H1 (cell line): ENCODE data around the gene PRKAR2B. TPM values are rescaled to one million over a fixed set of nuclear protein-coding genes. Genes with fewer than 3 reads are reported as not detected.

Source experiments
- CTCF ChIA-PET: fragments of 300-600 bp; sonication (Branson Sonifier 250); formaldehyde crosslinking; loops from one replicate; lab custom pipeline; 2021; ENCODE audit not compliant: partially characterized antibody; lab: Charles Lee
- POLR2A ChIA-PET: fragments of 300-600 bp; sonication (Branson Sonifier 250); formaldehyde crosslinking; loops from one replicate; lab custom pipeline; 2021; ENCODE audit warnings: inconsistent platforms; ENCODE audit not compliant: partially characterized antibody; lab: Charles Lee
- DNase-seq, 2 experiments: peaks; one replicate each; pipeline versions ENCODE4 v3.0.0 to v3.0.0-alpha.2; 2010 to 2022; ENCODE audit warnings: low spot score in 2 of 2, low read depth in 1 of 2, mixed read lengths in 1 of 2
- FAIRE-seq: peaks from 2 replicates; lab custom pipeline; 2011; peaks lifted over from hg19 to GRCh38; lab: Jason Lieb, UNC
- H2AFZ ChIP-seq: 2 replicates; pipeline ENCODE4 v1.8.1; 2012; ENCODE audit warnings: low read length, inconsistent platforms
- H2AK5ac ChIP-seq: 2 replicates; pipeline ENCODE4 v1.6.1; 2013; ENCODE audit warnings: low read depth, low read length
- H2BK120ac ChIP-seq: replicated peaks from 2 replicates; pipeline ENCODE3; 2013; ENCODE audit warnings: low read depth, low read length, inconsistent platforms
- H2BK12ac ChIP-seq: 2 replicates; pipeline ENCODE4 v1.6.1; 2013; ENCODE audit warnings: low read depth, low read length
- H2BK15ac ChIP-seq: 2 replicates; pipeline ENCODE4 v1.6.1; 2013; ENCODE audit warnings: low read length
- H2BK20ac ChIP-seq: 2 replicates; pipeline ENCODE4 v1.6.1; 2013; ENCODE audit warnings: low read length
- H2BK5ac ChIP-seq: 2 replicates; pipeline ENCODE4 v1.6.1; 2013; ENCODE audit warnings: low read depth, low read length
- H3K14ac ChIP-seq: 2 replicates; pipeline ENCODE4 v1.6.1; 2013; ENCODE audit warnings: inconsistent platforms; ENCODE audit not compliant: insufficient read length
- H3K18ac ChIP-seq: 2 replicates; pipeline ENCODE4 v1.6.1; 2013; ENCODE audit warnings: low read length; ENCODE audit errors: extremely low read depth
- H3K23ac ChIP-seq: 2 replicates; pipeline ENCODE4 v1.6.1; 2013; ENCODE audit warnings: inconsistent platforms; ENCODE audit not compliant: insufficient read length
- H3K23me2 ChIP-seq: 2 replicates; pipeline ENCODE4 v1.6.1; 2013; ENCODE audit warnings: low read depth, low read length
- H3K27ac ChIP-seq: 2 replicates; pipeline ENCODE4 v1.6.1; 2011; ENCODE audit warnings: low read depth, low read length, inconsistent platforms
- H3K27me3 ChIP-seq, 4 experiments: replicated peaks in 1 of 4; 1 replicate in 1 of 4; 2 replicates in 3 of 4; pipeline versions ENCODE4 v1.6.1 to v1.8.1; 2011 to 2013; ENCODE audit warnings: low read length in 3 of 4, mild to moderate bottlenecking in 3 of 4, inconsistent platforms in 2 of 4, mixed read lengths in 2 of 4, moderate library complexity in 1 of 4; ENCODE audit not compliant: control insufficient read depth in 3 of 4, insufficient read depth in 3 of 4; ENCODE audit errors: extremely low read depth in 1 of 4
- H3K36me3 ChIP-seq, 4 experiments: 2 replicates each; pipeline versions ENCODE4 v1.6.1 to v1.8.1; 2011 to 2013; ENCODE audit warnings: mild to moderate bottlenecking in 4 of 4, low read length in 3 of 4, moderate library complexity in 2 of 4, control low read depth in 1 of 4, inconsistent platforms in 1 of 4; ENCODE audit not compliant: insufficient read depth in 4 of 4, control insufficient read depth in 2 of 4
- H3K4ac ChIP-seq: replicated peaks from 2 replicates; pipeline ENCODE3; 2013; ENCODE audit warnings: low read length, low read depth, mixed read lengths, inconsistent platforms; ENCODE audit not compliant: insufficient read length
- H3K4me1 ChIP-seq, 4 experiments: replicated peaks in 1 of 4; 1 replicate in 1 of 4; 2 replicates in 3 of 4; pipeline versions ENCODE4 v1.6.1 to v1.8.1; 2011 to 2013; ENCODE audit warnings: low read length in 3 of 4, inconsistent platforms in 2 of 4, mixed read lengths in 1 of 4; ENCODE audit not compliant: insufficient read depth in 4 of 4, control insufficient read depth in 3 of 4
- H3K4me2 ChIP-seq, 2 experiments: 2 replicates each; pipeline versions ENCODE4 v1.6.1 to v1.8.1; 2011 to 2013; ENCODE audit warnings: low read depth in 2 of 2, low read length in 2 of 2, control low read depth in 1 of 2, inconsistent platforms in 1 of 2, mild to moderate bottlenecking in 1 of 2; ENCODE audit not compliant: insufficient read depth in 1 of 2
- H3K4me3 ChIP-seq, 4 experiments: fragments of 200-600, 300-600 bp in 1 of 4; sonication (generic), shearing (Covaris generic), sonication (Bioruptor Twin) in 1 of 4; 2 replicates each; pipeline versions ENCODE4 v1.5.1 to v1.8.1; 2011 to 2016; ENCODE audit warnings: low read length in 4 of 4, low read depth in 3 of 4, control low read depth in 2 of 4, inconsistent platforms in 2 of 4, mild to moderate bottlenecking in 2 of 4, mixed read lengths in 1 of 4, moderate library complexity in 1 of 4; ENCODE audit not compliant: insufficient read depth in 2 of 4; ENCODE audit errors: extremely low read depth in 1 of 4
- H3K56ac ChIP-seq: replicated peaks from 2 replicates; pipeline ENCODE3; 2013; ENCODE audit warnings: low read depth, mild to moderate bottlenecking, mixed read lengths, low read length, inconsistent platforms; ENCODE audit not compliant: insufficient read length
- H3K79me1 ChIP-seq: 2 replicates; pipeline ENCODE4 v1.6.1; 2013; ENCODE audit warnings: low read depth, low read length, control low read depth
- H3K79me2 ChIP-seq, 2 experiments: 2 replicates each; pipeline versions ENCODE4 v1.6.1 to v1.8.1; 2012 to 2013; ENCODE audit warnings: low read length in 2 of 2, mild to moderate bottlenecking in 2 of 2, inconsistent platforms in 1 of 2; ENCODE audit not compliant: insufficient read depth in 2 of 2, control insufficient read depth in 1 of 2
- H3K9ac ChIP-seq, 4 experiments: replicated peaks in 1 of 4; 1 replicate in 1 of 4; 2 replicates in 3 of 4; pipeline versions ENCODE4 v1.6.1 to v1.8.1; 2011 to 2013; ENCODE audit warnings: low read depth in 3 of 4, low read length in 3 of 4, control low read depth in 2 of 4, mild to moderate bottlenecking in 2 of 4, moderate library complexity in 2 of 4, inconsistent platforms in 1 of 4; ENCODE audit errors: extremely low read depth in 1 of 4
- H3K9me3 ChIP-seq, 2 experiments: 2 replicates each; pipeline versions ENCODE4 v1.6.1 to v1.8.1; 2012 to 2013; ENCODE audit warnings: mild to moderate bottlenecking in 2 of 2, moderate library complexity in 2 of 2, control low read depth in 1 of 2, inconsistent platforms in 1 of 2, low read depth in 1 of 2, low read length in 1 of 2, mixed read lengths in 1 of 2; ENCODE audit not compliant: insufficient read depth in 2 of 2
- H4K20me1 ChIP-seq, 2 experiments: replicated peaks in 1 of 2; 2 replicates each; pipeline versions ENCODE3 to v1.8.1; 2011 to 2013; ENCODE audit warnings: inconsistent platforms in 2 of 2, low read length in 2 of 2, mild to moderate bottlenecking in 1 of 2; ENCODE audit not compliant: insufficient read depth in 2 of 2, control insufficient read depth in 1 of 2
- H4K5ac ChIP-seq: 2 replicates; pipeline ENCODE4 v1.6.1; 2013; ENCODE audit warnings: low read length, low read depth, mixed read lengths, inconsistent platforms; ENCODE audit not compliant: insufficient read length
- H4K8ac ChIP-seq: 2 replicates; pipeline ENCODE4 v1.8.0; 2013; ENCODE audit warnings: mild to moderate bottlenecking, moderate library complexity, low read length, inconsistent platforms; ENCODE audit not compliant: insufficient read depth; ENCODE audit errors: extremely low read depth
- H4K91ac ChIP-seq: replicated peaks from 2 replicates; pipeline ENCODE3; 2013; ENCODE audit warnings: low read length, mixed read lengths, inconsistent platforms; ENCODE audit not compliant: insufficient read length
- ASH2L ChIP-seq: fragments of 200-600, 300-600 bp; sonication (generic); IDR thresholded peaks from one replicate; pipeline ENCODE4 v1.7.1; 2017; ENCODE audit warnings: low read length
- CBX5 ChIP-seq: fragments of 300-800, 300-1000 bp; sonication (generic); IDR thresholded peaks from 2 replicates; pipeline ENCODE4 v1.7.1; 2016; ENCODE audit warnings: antibody characterized with exemption, low read length, low read depth
- CHD1 ChIP-seq: IDR thresholded peaks from 2 replicates; pipeline ENCODE4 v1.6.1; 2012; ENCODE audit warnings: low read depth, low read length, improper control_type of control experiment
- E2F6 ChIP-seq: IDR thresholded peaks from 2 replicates; pipeline ENCODE4 v1.6.1; 2012; ENCODE audit warnings: inconsistent platforms
- JUN ChIP-seq: IDR thresholded peaks from 2 replicates; pipeline ENCODE4 v1.6.1; 2011; ENCODE audit warnings: low read depth, mild to moderate bottlenecking, improper control_type of control experiment, low read length
- KDM1A ChIP-seq: fragments of 200-600, 300-600 bp; sonication (generic); IDR thresholded peaks from 2 replicates; pipeline ENCODE4 v1.7.1; 2016; ENCODE audit warnings: mild to moderate bottlenecking, low read length, borderline replicate concordance
- MAX ChIP-seq: IDR thresholded peaks from 2 replicates; pipeline ENCODE4 v1.6.1; 2012; ENCODE audit warnings: inconsistent platforms
- RNF2 ChIP-seq: fragments of 200-900, 300-1000 bp; sonication (generic); IDR thresholded peaks from 2 replicates; pipeline ENCODE4 v1.7.1; 2016; ENCODE audit warnings: borderline replicate concordance, low read depth, mild to moderate bottlenecking, antibody characterized with exemption, low read length; ENCODE audit not compliant: poor library complexity, severe bottlenecking; ENCODE audit errors: missing control alignments
- SIRT6 ChIP-seq: IDR thresholded peaks from one replicate; pipeline ENCODE4 v1.7.1; 2012; ENCODE audit warnings: low read length, inconsistent platforms
- USF2 ChIP-seq: IDR thresholded peaks from 2 replicates; pipeline ENCODE4 v1.6.1; 2011; ENCODE audit warnings: low read length, improper control_type of control experiment
- WGBS, 2 experiments: shearing (Covaris generic) in 1 of 2; methylation state at CpG; one replicate each; pipeline versions ENCODE4 v1.1.6 to v1.1.7; 2013 to 2015; ENCODE audit warnings: low lambda C conversion rate in 2 of 2, mixed read lengths in 2 of 2, inconsistent platforms in 1 of 2, low coverage in 1 of 2, missing lambda C conversion rate in 1 of 2; ENCODE audit not compliant: insufficient replicate concordance in 2 of 2, insufficient coverage in 1 of 2, insufficient read length in 1 of 2; ENCODE audit errors: extremely low coverage in 1 of 2, missing lambda C conversion rate in 1 of 2; 5-methylcytosine and 5-hydroxymethylcytosine counted together
- polyA plus RNA-seq, 7 experiments: library from polyadenylated mRNA; depleted of rRNA in 3 of 7; stranded (reverse) in 5 of 7; unstranded in 2 of 7; fragments of >200 nt in 5 of 7; fragments of 200-250 nt in 2 of 7; gene quantifications; 1 replicate in 5 of 7; 2 replicates in 1 of 7; 4 replicates in 1 of 7; pipeline versions ENCODE4 v1.2.1 to v1.2.3, GENCODE V29; 2011 to 2013; ENCODE audit warnings: missing spikeins in 2 of 7, mixed read lengths in 2 of 7
- total RNA-seq: library from RNA; stranded (reverse); fragmentation: NEBNext Ultra II Directional; extraction: Animal tissue kit (Norgen Biotek cat#: 25700); gene quantifications from 2 replicates; pipeline ENCODE4 v1.2.1, GENCODE V29; 2021

PRKAR2B gene
- total and polyA plus RNA-seq, 2 of the 8 experiments (the other 6 are each of a cell fraction or from before 2014, with no cell fraction given): 10.4 to 37.0 TPM

- Histone ChIP-seq H3K4ac (no peak overlapping the region), H3K4me3 (no peak overlapping the region), H3K23ac (no peak overlapping the region), H2BK120ac (no peak overlapping the region), H3K23me2 (no peaks in the 10 kb centered on the region), H3K36me3 (no peaks in the 10 kb centered on the region), H4K91ac (no peak overlapping the region), H3K18ac (no peak overlapping the region), H3K79me2 (peaks cover 0 to 64% of the 10 kb centered on the region in 2 experiments; a peak in 3 of 4 replicates), H2BK20ac (no peak overlapping the region), H2AFZ (no peak overlapping the region), H3K56ac (no peak overlapping the region), H4K5ac (no peak overlapping the region), H3K9me3 (no peaks in the 10 kb centered on the region), H2BK15ac (no peak overlapping the region), H3K4me1 (peaks cover 0 to 3% (median 2%) of the 10 kb centered on the region in 4 experiments; a peak in 5 of 7 replicates), H4K8ac (no peak overlapping the region), H3K4me2 (no peak overlapping the region), H3K27me3 (no peaks in the 10 kb centered on the region), H2AK5ac (no peak overlapping the region), H4K20me1 (no peaks in the 10 kb centered on the region), H3K79me1 (no peaks in the 10 kb centered on the region), H3K9ac (no peak overlapping the region), H2BK12ac (no peak overlapping the region), H2BK5ac (no peak overlapping the region), H3K27ac (no peak overlapping the region), H3K14ac (no peak overlapping the region)
- POLR2A ChIA-PET: no interaction called here
- TF ChIP-seq E2F6 (no peak), RNF2 (no peak), USF2 (no peak), ASH2L (no peak), MAX (no peak), CHD1 (no peak), SIRT6 (no peak), KDM1A (no peak), CBX5 (no peak), JUN (no peak)
- FAIRE-seq: no peak
- WGBS, 2 experiments: 81% methylated on average over 2 of the region's 2 CpGs; no CpG with 5 or more reads in 1 of the 2 experiments
- no peak for DNase-seq
- CTCF ChIA-PET: interaction anchor here (0.6 to 4.8 kb wide), 3 partner anchors 88 to 329 kb away, joined by 3 to 40 read pairs (median 5); no protein-coding TSS in a partner anchor
Measured at GRCh38 chr7:107051376-107051775, 6.9 kb downstream of the PRKAR2B start.
